ENCODE results near the gene QPRT. TPM values are rescaled to one million over a fixed set of nuclear protein-coding genes. Genes with fewer than 3 reads are reported as not detected.

QPRT gene
- total RNA-seq, 1 experiment from 2014 or later = 27.9 TPM

DNA sequence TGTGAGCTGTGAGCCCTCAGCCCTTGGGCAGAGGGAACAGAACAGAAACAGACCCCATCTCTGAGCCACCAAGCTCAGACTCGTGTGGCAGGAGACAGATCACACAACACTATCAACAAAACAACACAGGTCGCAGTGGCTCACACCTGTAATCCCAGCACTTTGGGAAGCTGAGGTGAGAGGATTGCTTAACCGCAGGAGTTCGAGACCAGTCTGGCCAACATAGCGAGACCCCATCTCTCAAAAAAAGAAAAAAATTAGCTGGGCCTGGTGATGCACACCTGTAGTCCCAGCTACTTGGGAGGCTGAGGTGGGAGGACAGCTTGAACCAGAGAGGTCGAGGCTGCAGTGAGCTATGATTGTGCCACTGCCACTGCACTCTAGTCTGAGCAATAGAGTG lies 5.5 kb upstream of the QPRT start:
- DNase-seq (ENCODE audit: low read depth, low spot score) (no peak), ATAC-seq (no peak)
- Histone ChIP-seq H3K4me3 (ENCODE audit: low read depth in 2 of 2, low read length in 2 of 2) (no peak overlapping the region), H3K27me3 (ENCODE audit: control insufficient read depth, insufficient read depth, low read length) (no peaks in the 10 kb centered on the region), H3K4me1 (ENCODE audit: control insufficient read depth, insufficient read depth, low read length) (no peaks in the 10 kb centered on the region), H3K9me3 (ENCODE audit: control insufficient read depth, insufficient read depth, low read depth, low read length) (no peaks in the 10 kb centered on the region), H3K27ac (ENCODE audit: low read length) (no peak overlapping the region), H3K36me3 (ENCODE audit: control insufficient read depth, insufficient read depth, low read length) (no peaks in the 10 kb centered on the region)
- intact Hi-C loops (cut with micrococcal nuclease; ENCODE audit: unreplicated experiment) = no loop called here
- in situ Hi-C loops (cut with HindIII; ENCODE audit: low pct_unique_long_range_greater_than_20kb, low sequenced_read_pairs) = no loop called here
- TF ChIP-seq, protein P1, sequence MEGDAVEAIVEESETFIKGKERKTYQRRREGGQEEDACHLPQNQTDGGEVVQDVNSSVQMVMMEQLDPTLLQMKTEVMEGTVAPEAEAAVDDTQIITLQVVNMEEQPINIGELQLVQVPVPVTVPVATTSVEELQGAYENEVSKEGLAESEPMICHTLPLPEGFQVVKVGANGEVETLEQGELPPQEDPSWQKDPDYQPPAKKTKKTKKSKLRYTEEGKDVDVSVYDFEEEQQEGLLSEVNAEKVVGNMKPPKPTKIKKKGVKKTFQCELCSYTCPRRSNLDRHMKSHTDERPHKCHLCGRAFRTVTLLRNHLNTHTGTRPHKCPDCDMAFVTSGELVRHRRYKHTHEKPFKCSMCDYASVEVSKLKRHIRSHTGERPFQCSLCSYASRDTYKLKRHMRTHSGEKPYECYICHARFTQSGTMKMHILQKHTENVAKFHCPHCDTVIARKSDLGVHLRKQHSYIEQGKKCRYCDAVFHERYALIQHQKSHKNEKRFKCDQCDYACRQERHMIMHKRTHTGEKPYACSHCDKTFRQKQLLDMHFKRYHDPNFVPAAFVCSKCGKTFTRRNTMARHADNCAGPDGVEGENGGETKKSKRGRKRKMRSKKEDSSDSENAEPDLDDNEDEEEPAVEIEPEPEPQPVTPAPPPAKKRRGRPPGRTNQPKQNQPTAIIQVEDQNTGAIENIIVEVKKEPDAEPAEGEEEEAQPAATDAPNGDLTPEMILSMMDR (IDR thresholded peaks at IDR 0.05) = no peak
- TF ChIP-seq, protein P2, sequence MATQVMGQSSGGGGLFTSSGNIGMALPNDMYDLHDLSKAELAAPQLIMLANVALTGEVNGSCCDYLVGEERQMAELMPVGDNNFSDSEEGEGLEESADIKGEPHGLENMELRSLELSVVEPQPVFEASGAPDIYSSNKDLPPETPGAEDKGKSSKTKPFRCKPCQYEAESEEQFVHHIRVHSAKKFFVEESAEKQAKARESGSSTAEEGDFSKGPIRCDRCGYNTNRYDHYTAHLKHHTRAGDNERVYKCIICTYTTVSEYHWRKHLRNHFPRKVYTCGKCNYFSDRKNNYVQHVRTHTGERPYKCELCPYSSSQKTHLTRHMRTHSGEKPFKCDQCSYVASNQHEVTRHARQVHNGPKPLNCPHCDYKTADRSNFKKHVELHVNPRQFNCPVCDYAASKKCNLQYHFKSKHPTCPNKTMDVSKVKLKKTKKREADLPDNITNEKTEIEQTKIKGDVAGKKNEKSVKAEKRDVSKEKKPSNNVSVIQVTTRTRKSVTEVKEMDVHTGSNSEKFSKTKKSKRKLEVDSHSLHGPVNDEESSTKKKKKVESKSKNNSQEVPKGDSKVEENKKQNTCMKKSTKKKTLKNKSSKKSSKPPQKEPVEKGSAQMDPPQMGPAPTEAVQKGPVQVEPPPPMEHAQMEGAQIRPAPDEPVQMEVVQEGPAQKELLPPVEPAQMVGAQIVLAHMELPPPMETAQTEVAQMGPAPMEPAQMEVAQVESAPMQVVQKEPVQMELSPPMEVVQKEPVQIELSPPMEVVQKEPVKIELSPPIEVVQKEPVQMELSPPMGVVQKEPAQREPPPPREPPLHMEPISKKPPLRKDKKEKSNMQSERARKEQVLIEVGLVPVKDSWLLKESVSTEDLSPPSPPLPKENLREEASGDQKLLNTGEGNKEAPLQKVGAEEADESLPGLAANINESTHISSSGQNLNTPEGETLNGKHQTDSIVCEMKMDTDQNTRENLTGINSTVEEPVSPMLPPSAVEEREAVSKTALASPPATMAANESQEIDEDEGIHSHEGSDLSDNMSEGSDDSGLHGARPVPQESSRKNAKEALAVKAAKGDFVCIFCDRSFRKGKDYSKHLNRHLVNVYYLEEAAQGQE (IDR thresholded peaks at IDR 0.05; ENCODE audit: insufficient read depth in 1 of 2, low read depth in 2 of 2, low read length in 1 of 2) = no peak
- TF ChIP-seq SIN3A (IDR thresholded peaks at IDR 0.05; ENCODE audit: borderline replicate concordance, insufficient read depth, low read depth, low read length) (no peak), POLR2AphosphoS5 (IDR thresholded peaks at IDR 0.05; ENCODE audit: low read depth, low read length) (no peak), TCF7L2 (IDR thresholded peaks at IDR 0.05; ENCODE audit: low read depth, low read length) (no peak)
- POLR2A ChIA-PET = interaction anchor here (0.7 kb wide), 1 partner anchor 42 kb away, joined by 4 read pairs; no protein-coding TSS in a partner anchor
- no TSS peak for BruUV-seq (replicated peaks)
- CTCF ChIA-PET = interaction anchor here (0.8 kb wide), 1 partner anchor 32 kb away, joined by 3 read pairs; no protein-coding TSS in a partner anchor

DNA sequence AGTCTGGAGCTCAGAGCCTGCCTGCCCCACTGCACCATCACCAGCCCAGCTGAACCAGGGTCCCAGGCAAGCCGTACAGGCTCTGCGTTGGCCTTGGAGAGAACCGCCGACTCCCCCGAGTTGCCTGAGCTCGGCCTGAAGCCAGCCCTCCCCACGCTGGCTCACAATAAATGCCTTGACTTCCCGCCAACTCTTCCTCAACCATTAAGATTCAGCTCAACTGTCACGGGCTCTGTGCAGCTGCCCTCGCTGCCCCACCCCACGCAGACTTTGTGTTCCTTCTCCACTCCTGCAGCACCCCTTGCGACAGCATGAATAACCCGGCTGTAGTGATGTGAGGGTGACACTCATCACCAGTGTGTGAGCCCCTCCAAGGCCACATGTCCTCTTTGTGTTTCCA lies 4.8 kb upstream of the QPRT start:
- BruUV-seq (replicated peaks) = no TSS peak
- peaks cover 3% of the 10 kb centered on the region for H3K4me1 ChIP-seq (ENCODE audit: control insufficient read depth, insufficient read depth, low read length)
- H3K4me3 ChIP-seq (ENCODE audit: low read depth in 2 of 2, low read length in 2 of 2) = no peak overlapping the region
- no peaks in the 10 kb centered on the region for H3K27me3 ChIP-seq (ENCODE audit: control insufficient read depth, insufficient read depth, low read length)
- ATAC-seq (no peak), DNase-seq (ENCODE audit: low read depth, low spot score) (no peak)
- H3K27ac ChIP-seq (ENCODE audit: low read length) = no peak overlapping the region
- in situ Hi-C loops (cut with HindIII; ENCODE audit: low pct_unique_long_range_greater_than_20kb, low sequenced_read_pairs) (no loop called here), intact Hi-C loops (cut with micrococcal nuclease; ENCODE audit: unreplicated experiment) (no loop called here)
- TF ChIP-seq, protein P1 (IDR thresholded peaks at IDR 0.05) = no peak
- TF ChIP-seq POLR2AphosphoS5 (IDR thresholded peaks at IDR 0.05; ENCODE audit: low read depth, low read length) (no peak), SIN3A (IDR thresholded peaks at IDR 0.05; ENCODE audit: borderline replicate concordance, insufficient read depth, low read depth, low read length) (no peak), TCF7L2 (IDR thresholded peaks at IDR 0.05; ENCODE audit: low read depth, low read length) (no peak)
- TF ChIP-seq, protein P2 (IDR thresholded peaks at IDR 0.05; ENCODE audit: insufficient read depth in 1 of 2, low read depth in 2 of 2, low read length in 1 of 2) = no peak
- CTCF ChIA-PET = no interaction called here
- POLR2A ChIA-PET = no interaction called here
- no peaks in the 10 kb centered on the region for H3K9me3 ChIP-seq (ENCODE audit: control insufficient read depth, insufficient read depth, low read depth, low read length)
- H3K36me3 ChIP-seq (ENCODE audit: control insufficient read depth, insufficient read depth, low read length) = no peaks in the 10 kb centered on the region
